Endothelial cell of umbilical vein (primary cell): Measurements from ENCODE around the gene SLC51B. TPM values are rescaled to one million over a fixed set of nuclear protein-coding genes. Genes with fewer than 3 reads are reported as not detected.
A peak's percentile ranks its signal among the peaks of the same experiment; 100 is the strongest.

Source experiments
- BruUV-seq: library from RNA; stranded (reverse); fragments of 400-500 nt; replicated peaks from 2 replicates; lab custom pipeline; 2021; lab: Mats Ljungman, UMichigan
- CTCF ChIA-PET: fragments of 300-600, 350-600 bp; sonication (Branson Sonifier 250); formaldehyde crosslinking; loops from one replicate; lab custom pipeline; 2021; ENCODE audit warnings: antibody characterized with exemption, inconsistent platforms; lab: Charles Lee
- POLR2A ChIA-PET: fragments of 300-600, 350-600 bp; sonication (Branson Sonifier 250); formaldehyde crosslinking; loops from one replicate; lab custom pipeline; 2021; ENCODE audit warnings: antibody characterized with exemption, inconsistent platforms; lab: Charles Lee
- DNase-seq: peaks from one replicate; pipeline ENCODE4 v3.0.0-alpha.2; 2011; ENCODE audit warnings: low read depth, low spot score
- FAIRE-seq: peaks from 2 replicates; lab custom pipeline; 2011; peaks lifted over from hg19 to GRCh38; lab: Jason Lieb, UNC
- H2AFZ ChIP-seq: 2 replicates; pipeline ENCODE4 v1.6.0; 2012; ENCODE audit warnings: low read depth, low read length, control low read depth, inconsistent platforms
- H3K27ac ChIP-seq: 2 replicates; pipeline ENCODE4 v1.5.1; 2011; ENCODE audit warnings: low read depth, mild to moderate bottlenecking, control low read depth, low read length, moderate library complexity; ENCODE audit not compliant: insufficient read depth
- H3K27me3 ChIP-seq, 2 experiments: 2 replicates each; pipeline versions ENCODE4 v1.6.0 to v1.6.1; 2011; ENCODE audit warnings: low read length in 2 of 2, mixed read lengths in 1 of 2; ENCODE audit not compliant: control insufficient read depth in 2 of 2, insufficient read depth in 2 of 2
- H3K36me3 ChIP-seq, 2 experiments: 2 replicates in 1 of 2; 3 replicates in 1 of 2; pipeline ENCODE4 v1.5.1; 2011; ENCODE audit warnings: low read length in 2 of 2, mild to moderate bottlenecking in 1 of 2, moderate library complexity in 1 of 2; ENCODE audit not compliant: control insufficient read depth in 2 of 2, insufficient read depth in 2 of 2; ENCODE audit errors: extremely low read depth in 1 of 2
- H3K4me1 ChIP-seq: 3 replicates; pipeline ENCODE4 v1.5.1; 2011; ENCODE audit warnings: mild to moderate bottlenecking, low read length; ENCODE audit not compliant: control insufficient read depth, insufficient read depth; ENCODE audit errors: extremely low read depth
- H3K4me2 ChIP-seq: 2 replicates; pipeline ENCODE4 v1.6.1; 2011; ENCODE audit warnings: low read length, control low read depth, mixed read lengths; ENCODE audit not compliant: insufficient read depth
- H3K4me3 ChIP-seq, 3 experiments: fragments of 200-600 bp in 1 of 3; sonication (generic), shearing (Covaris generic) in 1 of 3; replicated peaks in 1 of 3; 2 replicates each; pipeline ENCODE4 v1.5.1; 2011 to 2016; ENCODE audit warnings: control low read depth in 3 of 3, low read length in 3 of 3, mild to moderate bottlenecking in 2 of 3, inconsistent platforms in 1 of 3, low read depth in 1 of 3, moderate library complexity in 1 of 3; ENCODE audit not compliant: insufficient read depth in 1 of 3
- H3K79me2 ChIP-seq: 2 replicates; pipeline ENCODE4 v1.6.0; 2012; ENCODE audit warnings: low read length, inconsistent platforms; ENCODE audit not compliant: control insufficient read depth, insufficient read depth
- H3K9ac ChIP-seq: replicated peaks from 2 replicates; pipeline ENCODE3; 2011; ENCODE audit warnings: low read length, control low read depth; ENCODE audit not compliant: insufficient read depth; ENCODE audit errors: extremely low read depth
- H3K9me1 ChIP-seq: replicated peaks from 3 replicates; pipeline ENCODE4 v1.6.0; 2011; ENCODE audit warnings: mild to moderate bottlenecking, low read length; ENCODE audit not compliant: control insufficient read depth, insufficient read depth; ENCODE audit errors: extremely low read depth
- H3K9me3 ChIP-seq: replicated peaks from 2 replicates; pipeline ENCODE4 v1.5.1; 2012; ENCODE audit warnings: low read length, inconsistent platforms; ENCODE audit not compliant: control insufficient read depth, insufficient read depth
- H4K20me1 ChIP-seq: replicated peaks from 2 replicates; pipeline ENCODE3; 2011; ENCODE audit warnings: mild to moderate bottlenecking, low read length; ENCODE audit not compliant: control insufficient read depth, insufficient read depth; ENCODE audit errors: extremely low read depth
- EZH2 ChIP-seq: IDR thresholded peaks from 2 replicates; pipeline ENCODE4 v1.6.1; 2012; ENCODE audit warnings: borderline replicate concordance, low read depth, mild to moderate bottlenecking, moderate library complexity, low read length, inconsistent platforms; ENCODE audit not compliant: severe bottlenecking
- FOS ChIP-seq: IDR thresholded peaks from 2 replicates; pipeline ENCODE4 v1.6.1; 2011; ENCODE audit warnings: mild to moderate bottlenecking, low read length, moderate library complexity, borderline replicate concordance; ENCODE audit not compliant: insufficient read depth
- GATA2 ChIP-seq: IDR thresholded peaks from 2 replicates; pipeline ENCODE4 v1.7.0; 2011; ENCODE audit warnings: low read depth, mild to moderate bottlenecking, moderate library complexity, mixed read lengths, low read length; ENCODE audit not compliant: insufficient read length, insufficient read depth
- JUN ChIP-seq: IDR thresholded peaks from 2 replicates; pipeline ENCODE4 v1.6.1; 2011; ENCODE audit warnings: borderline replicate concordance, low read depth; ENCODE audit not compliant: insufficient read length, insufficient read depth
- MYC ChIP-seq: IDR thresholded peaks from one replicate; pipeline ENCODE4 v1.6.1; 2011; ENCODE audit warnings: mild to moderate bottlenecking, low read depth, low read length
- POLR2A ChIP-seq: IDR thresholded peaks from 2 replicates; pipeline ENCODE4 v1.6.1; 2012; ENCODE audit warnings: low read depth, mild to moderate bottlenecking, control low read depth, low read length
- POLR2AphosphoS5 ChIP-seq: IDR thresholded peaks from 2 replicates; pipeline ENCODE4 v1.6.1; 2012; ENCODE audit warnings: low read depth, mild to moderate bottlenecking, control low read depth, low read length, moderate library complexity; ENCODE audit not compliant: insufficient read depth
- dilution Hi-C: fragments of 300-500 bp; cut with MboI; formaldehyde crosslinking; loops from one replicate; pipeline ENCODE4 v1.15.0; 2019; ENCODE audit warnings: low sequenced_read_pairs; ENCODE audit not compliant: extremely low pct_ligation_motif_present
- intact Hi-C: fragments of 100-400 bp; cut with micrococcal nuclease; formaldehyde crosslinking; loops from one replicate; pipeline ENCODE4 v1.10.0; 2022
- polyA plus RNA-seq, 4 experiments: library from polyadenylated mRNA; depleted of rRNA in 3 of 4; stranded (reverse) in 3 of 4; unstranded in 1 of 4; fragments of >200 nt; gene quantifications; 2 replicates each; pipeline versions ENCODE4 v1.2.1 to v1.2.3, GENCODE V29; 2011 to 2012; ENCODE audit warnings: missing spikeins in 1 of 4
- total RNA-seq: library from RNA; stranded (reverse); gene quantifications from 2 replicates; pipeline ENCODE4 v1.2.3, GENCODE V29; 2021
- TF ChIP-seq, protein P1 (sequence below), 2 donors: IDR thresholded peaks; 1 replicate in 1 of 2; 2 replicates in 1 of 2; pipeline ENCODE4 v1.5.1; 2011; ENCODE audit warnings: low read length in 2 of 2, mild to moderate bottlenecking in 2 of 2, moderate library complexity in 2 of 2, control low read depth in 1 of 2, inconsistent platforms in 1 of 2, low read depth in 1 of 2; ENCODE audit not compliant: insufficient read depth in 1 of 2; ENCODE audit errors: extremely low read depth in 1 of 2
- TF ChIP-seq, protein P2 (sequence below): IDR thresholded peaks from 2 replicates; pipeline ENCODE4 v1.6.1; 2011; ENCODE audit not compliant: insufficient read depth, insufficient read length

SLC51B gene
- total and polyA plus RNA-seq, 2 donors (not counting 3 experiments of a cell fraction or from before 2014, with no cell fraction given) = not detected

DNA sequence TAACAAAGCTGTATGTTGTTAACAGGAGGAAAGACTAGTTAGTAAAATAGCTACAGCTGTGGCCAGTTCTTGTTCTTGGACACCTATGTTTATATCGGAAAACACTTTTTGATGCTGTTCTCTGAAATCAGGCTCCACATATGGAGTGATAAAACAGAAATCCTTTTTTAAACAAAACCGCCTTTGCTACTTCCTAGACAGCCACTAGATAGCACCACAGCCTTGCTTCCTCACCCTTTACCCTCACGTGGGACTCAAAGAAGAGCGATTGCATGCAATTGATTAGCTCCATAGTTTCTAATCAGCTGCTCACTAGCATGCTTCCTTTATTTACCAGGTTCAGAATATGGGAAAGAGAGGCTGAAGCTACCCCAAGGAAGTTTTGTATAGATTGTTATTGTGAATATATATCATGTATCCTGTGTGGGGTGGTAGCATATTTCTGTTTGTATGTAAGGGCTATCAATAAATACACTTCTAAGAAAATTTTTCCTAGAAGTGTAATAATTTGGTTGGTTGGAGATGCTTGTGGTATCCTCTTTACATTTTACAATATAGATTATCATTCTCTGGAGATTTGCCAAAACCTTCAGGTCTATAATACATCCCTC lies 11.4 kb upstream of the SLC51B start:
- FAIRE-seq (no peak), DNase-seq (peak; percentile 38)
- Histone ChIP-seq H3K9me3 (no peaks in the 10 kb centered on the region), H3K9ac (no peak overlapping the region), H3K4me1 (peaks cover 1% of the 10 kb centered on the region), H3K9me1 (no peaks in the 10 kb centered on the region), H3K27me3 (no peaks in the 10 kb centered on the region), H3K79me2 (peaks cover 4% of the 10 kb centered on the region), H3K4me2 (no peak overlapping the region), H2AFZ (peak overlapping the region; percentile 68), H4K20me1 (no peaks in the 10 kb centered on the region), H3K4me3 (no peak overlapping the region), H3K27ac (no peak overlapping the region), H3K36me3 (no peaks in the 10 kb centered on the region)
- ChIA-PET CTCF (interaction anchor here (0.6 to 3.2 kb wide), 23 partner anchors 9 to 351 kb away, joined by 3 to 65 read pairs (median 4); partner anchors contain the start of genes CLPX, KBTBD13 and UBAP1L), POLR2A (interaction anchor here (0.5 kb wide), 1 partner anchor 454 kb away, joined by 5 read pairs; no protein-coding TSS in a partner anchor)
- TF ChIP-seq MYC = no peak
- TF ChIP-seq, protein P1, sequence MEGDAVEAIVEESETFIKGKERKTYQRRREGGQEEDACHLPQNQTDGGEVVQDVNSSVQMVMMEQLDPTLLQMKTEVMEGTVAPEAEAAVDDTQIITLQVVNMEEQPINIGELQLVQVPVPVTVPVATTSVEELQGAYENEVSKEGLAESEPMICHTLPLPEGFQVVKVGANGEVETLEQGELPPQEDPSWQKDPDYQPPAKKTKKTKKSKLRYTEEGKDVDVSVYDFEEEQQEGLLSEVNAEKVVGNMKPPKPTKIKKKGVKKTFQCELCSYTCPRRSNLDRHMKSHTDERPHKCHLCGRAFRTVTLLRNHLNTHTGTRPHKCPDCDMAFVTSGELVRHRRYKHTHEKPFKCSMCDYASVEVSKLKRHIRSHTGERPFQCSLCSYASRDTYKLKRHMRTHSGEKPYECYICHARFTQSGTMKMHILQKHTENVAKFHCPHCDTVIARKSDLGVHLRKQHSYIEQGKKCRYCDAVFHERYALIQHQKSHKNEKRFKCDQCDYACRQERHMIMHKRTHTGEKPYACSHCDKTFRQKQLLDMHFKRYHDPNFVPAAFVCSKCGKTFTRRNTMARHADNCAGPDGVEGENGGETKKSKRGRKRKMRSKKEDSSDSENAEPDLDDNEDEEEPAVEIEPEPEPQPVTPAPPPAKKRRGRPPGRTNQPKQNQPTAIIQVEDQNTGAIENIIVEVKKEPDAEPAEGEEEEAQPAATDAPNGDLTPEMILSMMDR (IDR thresholded peaks at IDR 0.05; ENCODE audit: extremely low read depth in 1 of 2, insufficient read depth in 1 of 2, low read depth in 1 of 2, low read length in 2 of 2) = peak; percentile 19 to 33
- BruUV-seq = no TSS peak
- intact Hi-C loops = loop anchor here (1.0 to 2.0 kb wide), 5 partner anchors 15 to 303 kb away; no protein-coding TSS in a partner anchor
- dilution Hi-C loops = no loop called here

DNA sequence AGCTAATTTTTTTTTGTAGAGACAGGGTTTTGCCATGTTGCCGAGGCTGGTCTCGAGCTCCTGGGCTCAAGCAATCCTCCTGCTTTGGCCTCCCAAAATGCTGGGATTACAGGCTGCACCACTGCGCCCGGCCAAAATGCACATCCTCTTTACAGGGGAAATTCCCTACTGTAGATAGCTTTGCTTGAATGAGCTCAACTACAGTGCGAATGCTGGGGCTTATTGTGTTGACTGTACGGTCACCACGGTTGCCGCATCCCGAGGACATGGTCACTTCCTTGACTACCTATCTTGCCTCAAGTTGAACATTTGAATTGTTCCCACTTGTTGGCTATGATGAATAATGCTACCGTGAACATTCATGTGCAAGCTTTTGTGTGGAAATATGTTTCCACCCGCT lies 10.5 kb upstream of the SLC51B start:
- H3K36me3 ChIP-seq = no peaks in the 10 kb centered on the region
- H3K79me2 ChIP-seq = no peaks in the 10 kb centered on the region
- H3K4me2 ChIP-seq = no peak overlapping the region
- H2AFZ ChIP-seq = no peak overlapping the region
- H3K9me3 ChIP-seq = no peaks in the 10 kb centered on the region
- ChIA-PET POLR2A (no interaction called here), CTCF (interaction anchor here (0.7 to 3.2 kb wide), 8 partner anchors 14 to 151 kb away, joined by 3 to 65 read pairs (median 8); partner anchors contain the start of genes CLPX and KBTBD13)
- BruUV-seq = no TSS peak
- no peak overlapping the region for H3K27ac ChIP-seq
- FAIRE-seq (no peak), DNase-seq (no peak)
- H3K4me3 ChIP-seq = no peak overlapping the region
- no peaks in the 10 kb centered on the region for H3K9me1 ChIP-seq
- dilution Hi-C loops = no loop called here
- intact Hi-C loops = no loop called here
- H3K9ac ChIP-seq = no peak overlapping the region
- TF ChIP-seq JUN = no peak
- TF ChIP-seq, protein P2, sequence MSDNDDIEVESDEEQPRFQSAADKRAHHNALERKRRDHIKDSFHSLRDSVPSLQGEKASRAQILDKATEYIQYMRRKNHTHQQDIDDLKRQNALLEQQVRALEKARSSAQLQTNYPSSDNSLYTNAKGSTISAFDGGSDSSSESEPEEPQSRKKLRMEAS = no peak
- no peak for TF ChIP-seq FOS
- TF ChIP-seq POLR2A = no peak
- TF ChIP-seq EZH2 = no peak
- TF ChIP-seq POLR2AphosphoS5 = no peak
- TF ChIP-seq, protein P1 (IDR thresholded peaks at IDR 0.05; ENCODE audit: extremely low read depth in 1 of 2, insufficient read depth in 1 of 2, low read depth in 1 of 2, low read length in 2 of 2) = no peak
- no peak for TF ChIP-seq MYC
- TF ChIP-seq GATA2 = no peak
- no peaks in the 10 kb centered on the region for H3K4me1 ChIP-seq
- H4K20me1 ChIP-seq = no peaks in the 10 kb centered on the region
- H3K27me3 ChIP-seq = no peaks in the 10 kb centered on the region
